Measurements from ENCODE around the gene LEUTX. TPM values are rescaled to one million over a fixed set of nuclear protein-coding genes. Genes with fewer than 3 reads are reported as not detected.

LEUTX gene
- total RNA-seq, 2 donors from 2014 or later: not detected

- no peaks in the 10 kb centered on the region for H3K9me3 ChIP-seq
- no peak for TF ChIP-seq CTCF (IDR thresholded peaks at IDR 0.05)
- DNase-seq (ENCODE audit: low spot score): no peak
- no peak overlapping the region for H3K27ac ChIP-seq
- H3K36me3 ChIP-seq: peaks cover 4% of the 10 kb centered on the region
- H3K4me3 ChIP-seq: no peak overlapping the region
- H3K4me1 ChIP-seq: peaks cover 0 to 16% of the 10 kb centered on the region in 2 donors
- no peaks in the 10 kb centered on the region for H3K27me3 ChIP-seq
Observed at GRCh38 chr19:39820696-39821095, 42.0 kb downstream of the LEUTX start.

GRCh38 chr19:39823686-39824085 is 45.0 kb downstream of the LEUTX start:
- Histone ChIP-seq H3K4me3 (peak overlapping the region; percentile 69 to 89), H3K9me3 (no peaks in the 10 kb centered on the region), H3K4me1 (peaks cover 0 to 16% of the 10 kb centered on the region in 2 donors), H3K36me3 (peaks cover 33% of the 10 kb centered on the region), H3K27ac (peak overlapping the region; percentile 75 to 78), H3K27me3 (no peaks in the 10 kb centered on the region)
- TF ChIP-seq CTCF (IDR thresholded peaks at IDR 0.05): no peak
- DNase-seq (ENCODE audit: low spot score): no peak

- no peaks in the 10 kb centered on the region for H3K9me3 ChIP-seq
- peak overlapping the region; percentile 75 to 78 for H3K27ac ChIP-seq
- TF ChIP-seq CTCF (IDR thresholded peaks at IDR 0.05): peak in 1 of 2 donors; percentile 31
- H3K4me1 ChIP-seq: peaks cover 0 to 16% of the 10 kb centered on the region in 2 donors
- H3K27me3 ChIP-seq: no peaks in the 10 kb centered on the region
- peaks cover 39% of the 10 kb centered on the region for H3K36me3 ChIP-seq
- peak overlapping the region; percentile 69 to 89 for H3K4me3 ChIP-seq
- peak; percentile 94 for DNase-seq (ENCODE audit: low spot score)
Observed at GRCh38 chr19:39824143-39825092, 45.8 kb downstream of the LEUTX start.

- peak overlapping the region; percentile 35 to 78 for H3K27ac ChIP-seq
- H3K9me3 ChIP-seq: no peaks in the 10 kb centered on the region
- H3K4me1 ChIP-seq: peaks cover 0 to 16% of the 10 kb centered on the region in 2 donors
- H3K36me3 ChIP-seq: peaks cover 45% of the 10 kb centered on the region
- H3K27me3 ChIP-seq: no peaks in the 10 kb centered on the region
- H3K4me3 ChIP-seq: peak overlapping the region in 1 of 2 donors; percentile 89
- DNase-seq (ENCODE audit: low spot score): no peak
- TF ChIP-seq CTCF (IDR thresholded peaks at IDR 0.05): no peak
Observed at GRCh38 chr19:39825093-39825463, 46.4 kb downstream of the LEUTX start.

DNA sequence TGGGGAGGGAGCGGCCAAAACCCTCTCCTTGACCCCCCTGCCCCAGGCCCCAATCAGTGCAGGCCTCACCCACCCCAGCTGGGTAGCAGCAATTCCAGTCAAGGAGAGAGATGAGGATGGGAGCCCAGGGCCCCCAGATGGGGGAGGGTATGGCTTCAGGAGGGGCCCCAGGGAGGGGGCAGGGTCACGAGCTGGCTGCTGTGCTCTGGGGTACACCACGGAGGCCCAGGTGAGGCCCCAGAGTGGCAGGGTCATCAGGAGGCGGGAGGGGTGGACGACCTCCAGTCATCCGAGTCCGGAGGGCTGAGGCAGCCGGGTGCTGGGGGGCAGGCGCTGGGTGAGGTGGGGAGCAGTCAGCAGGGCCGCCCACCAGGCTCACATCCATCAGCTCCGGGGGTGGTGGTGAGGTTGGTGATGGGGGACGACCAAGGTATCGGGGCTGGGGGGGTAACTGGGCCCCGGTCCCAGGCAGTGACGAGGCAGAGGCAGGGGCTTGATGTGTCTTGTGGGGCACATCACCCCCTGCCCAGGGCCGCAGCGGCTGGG is 47.0 kb downstream of the LEUTX start:
- no peak for DNase-seq (ENCODE audit: low spot score)
- Histone ChIP-seq H3K36me3 (peaks cover 50% of the 10 kb centered on the region), H3K27ac (no peak overlapping the region), H3K4me1 (peaks cover 0 to 16% of the 10 kb centered on the region in 2 donors), H3K9me3 (no peaks in the 10 kb centered on the region), H3K4me3 (no peak overlapping the region), H3K27me3 (no peaks in the 10 kb centered on the region)
- no peak for TF ChIP-seq CTCF (IDR thresholded peaks at IDR 0.05)

All from right atrium auricular region (tissue), 2 donors.